K562 (cell line): ENCODE results near the gene CHCHD6.

Experiments
- CTCF ChIP-seq, 3 experiments: IDR thresholded peaks in 2 of 3; conservative IDR thresholded peaks in 1 of 3; 2 replicates each; pipeline ENCODE4 v1.5.1; 2011 to 2012; ENCODE audit warnings: low read length in 3 of 3, mild to moderate bottlenecking in 3 of 3, control low read depth in 2 of 3, improper control_type of control experiment in 1 of 3, inconsistent platforms in 1 of 3, low read depth in 1 of 3, mixed read lengths in 1 of 3, moderate library complexity in 1 of 3; ENCODE audit not compliant: insufficient read depth in 2 of 3
- DEAF1 ChIP-seq: fragments of 450-650 bp; formaldehyde crosslinking; IDR thresholded peaks from 2 replicates; pipeline ENCODE4 v1.4.0; 2020; ENCODE audit warnings: mild to moderate bottlenecking, moderate library complexity
- EZH2 ChIP-seq: IDR thresholded peaks from 2 replicates; pipeline ENCODE4 v1.6.1; 2012; ENCODE audit warnings: low read depth, mild to moderate bottlenecking, inconsistent platforms, low read length, borderline replicate concordance

GRCh38 chr3:126928921-126929474, 225.0 kb downstream of the CHCHD6 start:
- TF ChIP-seq DEAF1 (CRISPR knock-in tag) (no peak), EZH2 (no peak), CTCF (IDR thresholded peaks at IDR 0.05 in 2 of 3, conservative IDR thresholded peaks at IDR 0.05 in 1 of 3; ENCODE audit: insufficient read depth in 2 of 3, low read depth in 1 of 3, low read length in 3 of 3) (no peak)
